ENCODE measurements around the gene RAB7A.

The RAB7A gene

DNA sequence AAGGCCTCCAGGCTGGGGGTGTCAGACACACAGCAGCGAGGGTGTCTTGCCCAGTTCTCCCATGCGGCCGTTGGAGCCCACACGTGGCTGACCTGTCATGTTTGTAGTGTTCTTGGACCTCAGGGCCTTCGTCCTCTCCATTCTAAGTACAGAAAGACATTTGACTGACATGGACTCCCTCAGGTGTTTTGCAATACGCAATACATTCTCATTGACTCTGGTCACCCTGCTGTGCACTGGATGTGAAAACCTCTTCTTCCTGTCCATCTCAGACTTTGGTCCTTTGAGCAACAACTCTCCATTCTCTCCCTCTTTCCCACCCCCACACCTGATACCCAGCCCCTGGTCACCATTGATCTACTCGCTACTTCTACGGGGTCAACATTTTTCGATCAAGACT is 124.6 kb downstream of the RAB7A start:
- no peak for DNase-seq (ENCODE audit: extremely low read depth, low read depth)
- TF ChIP-seq, protein P1, sequence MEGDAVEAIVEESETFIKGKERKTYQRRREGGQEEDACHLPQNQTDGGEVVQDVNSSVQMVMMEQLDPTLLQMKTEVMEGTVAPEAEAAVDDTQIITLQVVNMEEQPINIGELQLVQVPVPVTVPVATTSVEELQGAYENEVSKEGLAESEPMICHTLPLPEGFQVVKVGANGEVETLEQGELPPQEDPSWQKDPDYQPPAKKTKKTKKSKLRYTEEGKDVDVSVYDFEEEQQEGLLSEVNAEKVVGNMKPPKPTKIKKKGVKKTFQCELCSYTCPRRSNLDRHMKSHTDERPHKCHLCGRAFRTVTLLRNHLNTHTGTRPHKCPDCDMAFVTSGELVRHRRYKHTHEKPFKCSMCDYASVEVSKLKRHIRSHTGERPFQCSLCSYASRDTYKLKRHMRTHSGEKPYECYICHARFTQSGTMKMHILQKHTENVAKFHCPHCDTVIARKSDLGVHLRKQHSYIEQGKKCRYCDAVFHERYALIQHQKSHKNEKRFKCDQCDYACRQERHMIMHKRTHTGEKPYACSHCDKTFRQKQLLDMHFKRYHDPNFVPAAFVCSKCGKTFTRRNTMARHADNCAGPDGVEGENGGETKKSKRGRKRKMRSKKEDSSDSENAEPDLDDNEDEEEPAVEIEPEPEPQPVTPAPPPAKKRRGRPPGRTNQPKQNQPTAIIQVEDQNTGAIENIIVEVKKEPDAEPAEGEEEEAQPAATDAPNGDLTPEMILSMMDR (IDR thresholded peaks at IDR 0.05; ENCODE audit: low read depth, low read length): no peak

DNA sequence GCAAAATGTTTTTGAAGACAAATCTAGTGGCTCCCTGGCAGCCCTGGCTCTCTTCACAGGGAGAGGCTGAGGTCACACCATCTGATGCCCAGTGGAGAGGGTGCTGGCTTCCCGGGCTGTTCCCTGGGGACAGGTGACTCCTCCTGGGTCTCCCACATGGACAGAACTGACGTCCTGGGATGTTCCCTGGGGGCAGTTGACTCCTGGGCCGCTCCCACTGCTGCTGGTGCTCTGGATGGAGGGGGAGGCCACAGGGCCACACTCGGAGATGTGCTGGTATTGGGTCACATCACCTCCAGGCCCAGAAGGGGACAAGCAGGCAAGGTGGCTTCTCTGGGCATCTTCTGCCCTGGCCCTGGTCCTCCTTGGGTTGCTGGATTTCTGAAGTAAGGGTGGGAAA is 125.6 kb downstream of the RAB7A start:
- TF ChIP-seq, protein P1 (IDR thresholded peaks at IDR 0.05; ENCODE audit: low read depth, low read length): no peak
- DNase-seq (ENCODE audit: extremely low read depth, low read depth): no peak

DNA sequence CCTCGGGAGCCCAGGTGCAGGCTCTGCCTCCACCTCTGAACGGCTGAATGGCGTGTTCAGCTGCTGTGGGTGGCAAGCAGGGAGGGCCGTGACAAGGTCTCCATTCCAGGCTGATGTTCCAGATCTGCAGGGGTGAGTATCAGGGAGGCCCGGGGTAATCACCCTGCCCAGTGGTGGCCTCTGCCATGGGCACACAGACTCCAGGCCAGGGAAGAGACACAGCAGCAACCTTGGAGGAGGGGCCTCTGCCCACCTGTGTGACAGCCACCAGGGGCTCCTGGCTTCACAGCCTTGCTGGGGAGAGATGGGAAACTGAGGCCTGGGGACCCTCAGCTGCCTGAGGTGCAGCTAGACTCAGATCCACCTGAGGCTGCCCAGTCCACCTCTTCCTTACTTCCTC is 127.8 kb downstream of the RAB7A start:
- TF ChIP-seq, protein P1 (IDR thresholded peaks at IDR 0.05; ENCODE audit: low read depth, low read length): no peak
- DNase-seq (ENCODE audit: extremely low read depth, low read depth): no peak

DNA sequence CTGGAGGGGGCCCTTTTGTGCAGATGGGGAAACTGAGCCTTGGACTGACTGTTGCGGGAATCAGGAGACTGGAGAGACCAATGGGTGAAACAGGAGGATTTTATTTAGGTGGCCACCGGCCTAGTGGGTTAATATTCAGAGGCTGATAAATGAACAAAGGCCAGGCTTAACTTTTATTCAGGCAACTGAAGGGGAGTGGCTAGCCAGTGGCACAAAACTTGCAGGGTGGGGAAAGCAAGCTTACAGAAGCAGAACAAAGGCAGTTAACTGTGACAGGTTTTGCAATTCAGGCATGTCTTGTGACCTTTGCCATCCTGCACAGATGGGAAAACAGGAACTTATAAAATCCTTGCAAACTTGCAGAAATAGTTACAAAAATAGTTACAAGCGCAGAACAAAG is 128.5 kb downstream of the RAB7A start:
- TF ChIP-seq, protein P1 (IDR thresholded peaks at IDR 0.05; ENCODE audit: low read depth, low read length): no peak
- DNase-seq (ENCODE audit: extremely low read depth, low read depth): no peak

DNA sequence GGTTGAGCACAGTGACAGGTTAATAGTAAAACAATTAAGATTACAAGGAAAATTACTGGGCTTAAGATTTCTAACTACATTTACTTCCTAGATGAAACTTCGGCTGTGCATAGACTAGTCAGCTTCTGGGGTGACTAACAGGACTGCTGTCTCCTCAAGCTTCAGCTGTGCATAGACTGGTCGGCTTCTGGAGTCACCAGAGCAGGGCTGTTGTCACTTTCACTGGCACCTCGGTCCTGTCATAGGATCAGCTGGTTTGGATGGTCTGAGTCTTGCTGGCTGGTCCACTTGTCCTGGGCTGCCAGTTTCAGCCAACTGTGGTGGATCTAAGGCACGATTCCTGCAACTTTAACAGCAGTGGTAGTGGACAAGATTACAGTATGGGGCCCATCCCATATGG is 129.6 kb downstream of the RAB7A start:
- TF ChIP-seq, protein P1 (IDR thresholded peaks at IDR 0.05; ENCODE audit: low read depth, low read length): no peak
- no peak for DNase-seq (ENCODE audit: extremely low read depth, low read depth)

DNA sequence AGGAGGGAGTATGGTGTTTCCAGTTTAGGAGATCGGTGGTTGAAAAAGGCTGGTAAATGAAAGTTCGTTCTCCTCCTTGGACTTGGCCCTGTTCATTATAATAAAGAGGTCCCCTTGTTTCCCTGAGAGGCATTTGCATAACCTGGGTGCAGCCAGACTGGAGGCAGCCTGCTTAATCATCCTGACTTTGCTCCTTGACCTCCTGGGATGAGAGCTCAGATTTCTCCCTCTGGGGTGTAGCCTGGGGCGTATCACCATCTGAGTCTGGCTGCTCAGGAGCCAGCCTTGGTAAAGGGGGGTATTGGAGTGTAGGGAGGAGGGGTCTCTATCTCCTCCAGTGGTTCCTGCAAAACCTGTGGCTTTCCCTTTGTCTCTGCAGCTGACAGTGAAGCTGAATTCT is 132.2 kb downstream of the RAB7A start:
- TF ChIP-seq, protein P1 (IDR thresholded peaks at IDR 0.05; ENCODE audit: low read depth, low read length): no peak
- no peak for DNase-seq (ENCODE audit: extremely low read depth, low read depth)

DNA sequence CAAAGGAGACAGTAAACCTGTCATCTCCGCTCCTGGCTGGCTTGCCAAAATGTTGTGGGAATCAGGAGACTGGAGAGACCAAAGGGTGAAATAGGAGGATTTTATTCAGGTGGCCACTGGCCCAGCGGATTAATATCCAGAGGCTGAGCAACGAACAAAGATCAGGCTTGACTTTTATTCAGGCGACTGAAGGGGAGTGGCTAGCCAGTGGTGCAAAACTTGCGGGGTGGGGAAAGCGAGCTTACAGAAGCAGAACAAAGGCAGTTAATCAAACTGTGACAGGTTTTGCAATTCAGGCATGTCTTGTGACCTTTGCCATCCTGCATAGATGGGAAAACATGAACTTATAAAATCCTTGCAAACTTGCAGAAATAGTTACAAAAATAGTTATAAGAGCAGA is 133.6 kb downstream of the RAB7A start:
- TF ChIP-seq, protein P1 (IDR thresholded peaks at IDR 0.05; ENCODE audit: low read depth, low read length): no peak
- no peak for DNase-seq (ENCODE audit: extremely low read depth, low read depth)

Measured in AG09319 (cell line).